Body of pancreas (tissue), 4 donors: ENCODE results near the gene FAM25A. TPM values are rescaled to one million over a fixed set of nuclear protein-coding genes. Genes with fewer than 3 reads are reported as not detected.
A peak's percentile ranks its signal among the peaks of the same experiment; 100 is the strongest.
"Not testable (repeated sequence)": the region's sequence is repeated elsewhere in the genome, so short reads cannot be mapped to it uniquely, and the experiment has no call there.

ENCODE experiments used
- ATAC-seq: fragments of 150-250 bp; one replicate; pipeline ENCODE4 v1.9.1; 2016
- DNase-seq, 4 donors: peaks; one replicate each; pipeline ENCODE4 v3.0.0-alpha.2; 2019
- H3K27ac ChIP-seq, 4 donors: fragments of 200-600 bp; sonication (generic); 1 replicate in 3 of 4; 2 replicates in 1 of 4; pipeline versions ENCODE4 v1.5.1 to v1.6.1; 2016 to 2019; ENCODE audit warnings: mild to moderate bottlenecking in 1 of 4, mixed read lengths in 1 of 4, moderate library complexity in 1 of 4
- H3K27me3 ChIP-seq, 2 donors: fragments of 200-600 bp; sonication (generic); one replicate each; pipeline ENCODE4 v1.6.0; 2016; ENCODE audit warnings: mild to moderate bottlenecking in 1 of 2
- H3K36me3 ChIP-seq, 2 donors: fragments of 200-600 bp; sonication (generic); replicated peaks in 1 of 2; 2 replicates each; pipeline ENCODE4 v1.5.1; 2016; ENCODE audit warnings: low read depth in 2 of 2; ENCODE audit not compliant: insufficient read depth in 1 of 2
- H3K4me1 ChIP-seq: fragments of 200-600 bp; sonication (generic); one replicate; pipeline ENCODE4 v1.6.0; 2016
- H3K4me3 ChIP-seq, 2 donors: fragments of 200-600 bp; sonication (generic); 1 replicate in 1 of 2; 2 replicates in 1 of 2; pipeline ENCODE4 v1.5.1; 2016 to 2019
- H3K9me3 ChIP-seq, 3 donors: fragments of 200-600 bp; sonication (generic); 1 replicate in 2 of 3; 2 replicates in 1 of 3; pipeline ENCODE4 v1.5.1; 2016
- POLR2A ChIP-seq, 3 donors: fragments of 450-650 bp; IDR thresholded peaks; one replicate each; pipeline ENCODE4 v1.6.1; 2016; ENCODE audit warnings: antibody characterized with exemption in 3 of 3, mild to moderate bottlenecking in 2 of 3
- WGBS, 2 donors: methylation state at CpG; one replicate each; pipeline ENCODE4 v1.1.5; 2017; 5-methylcytosine and 5-hydroxymethylcytosine counted together
- intact Hi-C: fragments of 100-400 bp; cut with DNase I; formaldehyde crosslinking; loops from one replicate; pipeline ENCODE4 v1.15.1; 2023
- total RNA-seq, 2 donors: library from RNA; depleted of rRNA; stranded (reverse); fragments of >200 nt; gene quantifications; one replicate each; pipeline ENCODE4 v1.1.0, GENCODE V29; 2016
- TF ChIP-seq, protein P1 (sequence below), 7 experiments: fragments of 450-650 bp in 4 of 7; fragments of 200-600 bp in 3 of 7; sonication (generic) in 3 of 7; IDR thresholded peaks; one replicate each; pipeline ENCODE4 v1.5.1; 2016 to 2019; ENCODE audit warnings: antibody characterized with exemption in 7 of 7

Gene FAM25A
- total RNA-seq, 2 donors from 2014 or later: not detected

DNA sequence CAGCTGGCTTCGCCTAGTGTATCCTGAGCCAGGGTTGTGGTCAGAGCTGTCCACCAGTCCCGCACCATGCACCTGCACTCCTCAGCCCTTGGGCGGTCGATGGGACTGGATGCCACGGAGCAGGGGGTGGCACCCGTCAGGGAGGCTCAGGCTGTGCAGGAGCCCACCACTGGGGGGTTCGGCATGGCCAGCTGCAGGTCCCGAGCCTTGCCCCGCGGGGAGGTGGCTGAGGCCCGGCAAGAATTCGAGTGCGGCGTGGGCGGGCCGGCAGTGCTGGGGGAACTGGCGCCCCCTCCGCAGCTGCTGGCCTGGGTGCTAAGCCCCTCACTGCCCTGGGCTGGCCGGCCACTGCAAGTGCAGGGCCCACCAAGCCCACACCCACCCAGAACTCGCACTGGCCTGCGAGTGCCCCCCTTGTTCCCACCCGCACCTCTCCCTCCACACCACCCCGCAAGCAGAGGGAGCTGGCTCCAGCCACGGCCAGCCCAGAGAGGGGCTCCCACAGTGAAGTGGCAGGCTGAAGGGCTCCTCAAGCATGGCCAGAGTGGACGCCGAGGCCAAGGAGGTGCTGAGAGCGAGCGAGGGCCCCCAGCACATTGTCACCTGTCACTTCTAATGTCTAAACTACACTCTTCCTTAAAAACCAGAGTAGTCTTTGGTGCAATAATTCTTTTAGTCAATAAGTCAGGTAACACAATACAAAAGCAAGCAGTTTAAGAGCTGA, 11.0 kb downstream of the FAM25A start:
- H3K27me3 ChIP-seq: no peaks in the 10 kb centered on the region
- no peaks in the 10 kb centered on the region for H3K4me1 ChIP-seq
- H3K4me3 ChIP-seq: no peak overlapping the region
- no peaks in the 10 kb centered on the region for H3K36me3 ChIP-seq
- intact Hi-C loops: no loop called here
- TF ChIP-seq, protein P1, sequence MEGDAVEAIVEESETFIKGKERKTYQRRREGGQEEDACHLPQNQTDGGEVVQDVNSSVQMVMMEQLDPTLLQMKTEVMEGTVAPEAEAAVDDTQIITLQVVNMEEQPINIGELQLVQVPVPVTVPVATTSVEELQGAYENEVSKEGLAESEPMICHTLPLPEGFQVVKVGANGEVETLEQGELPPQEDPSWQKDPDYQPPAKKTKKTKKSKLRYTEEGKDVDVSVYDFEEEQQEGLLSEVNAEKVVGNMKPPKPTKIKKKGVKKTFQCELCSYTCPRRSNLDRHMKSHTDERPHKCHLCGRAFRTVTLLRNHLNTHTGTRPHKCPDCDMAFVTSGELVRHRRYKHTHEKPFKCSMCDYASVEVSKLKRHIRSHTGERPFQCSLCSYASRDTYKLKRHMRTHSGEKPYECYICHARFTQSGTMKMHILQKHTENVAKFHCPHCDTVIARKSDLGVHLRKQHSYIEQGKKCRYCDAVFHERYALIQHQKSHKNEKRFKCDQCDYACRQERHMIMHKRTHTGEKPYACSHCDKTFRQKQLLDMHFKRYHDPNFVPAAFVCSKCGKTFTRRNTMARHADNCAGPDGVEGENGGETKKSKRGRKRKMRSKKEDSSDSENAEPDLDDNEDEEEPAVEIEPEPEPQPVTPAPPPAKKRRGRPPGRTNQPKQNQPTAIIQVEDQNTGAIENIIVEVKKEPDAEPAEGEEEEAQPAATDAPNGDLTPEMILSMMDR (IDR thresholded peaks at IDR 0.05): no peak
- no peak for TF ChIP-seq POLR2A (IDR thresholded peaks at IDR 0.05)
- DNase-seq (no peak), ATAC-seq (no peak)
- H3K27ac ChIP-seq: no peak overlapping the region
- H3K9me3 ChIP-seq: no peaks in the 10 kb centered on the region
- 88 to 95% methylated on average over 5 to 28 of the region's 28 CpGs for WGBS, 2 donors

DNA sequence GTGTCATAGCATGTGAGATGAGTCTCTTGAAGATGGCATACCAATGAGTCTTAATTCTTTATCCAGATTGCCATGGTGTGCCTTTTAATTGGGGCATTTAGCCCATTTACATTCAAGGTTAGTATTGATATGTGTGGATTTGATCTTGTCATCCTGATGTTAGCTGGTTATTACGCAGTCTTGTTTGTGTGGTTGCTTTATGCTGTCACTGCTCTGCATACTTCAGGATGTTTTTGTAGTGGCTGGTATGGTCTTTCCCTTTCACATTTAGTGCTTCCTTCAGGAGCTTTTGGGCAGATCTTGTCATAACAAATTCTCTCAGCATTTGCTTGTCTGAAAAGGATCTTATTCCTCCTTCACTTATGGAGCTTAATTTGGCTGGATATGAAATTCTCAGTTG, 16.5 kb downstream of the FAM25A start:
- no peak overlapping the region for H3K27ac ChIP-seq
- no peaks in the 10 kb centered on the region for H3K4me1 ChIP-seq
- no peaks in the 10 kb centered on the region for H3K27me3 ChIP-seq
- ATAC-seq (no peak), DNase-seq (no peak)
- intact Hi-C loops: no loop called here
- TF ChIP-seq, protein P1 (IDR thresholded peaks at IDR 0.05): no peak
- TF ChIP-seq POLR2A (IDR thresholded peaks at IDR 0.05): no peak
- no peak overlapping the region for H3K4me3 ChIP-seq
- H3K36me3 ChIP-seq: no peaks in the 10 kb centered on the region
- WGBS, 2 donors: 96 to 100% methylated on average over 1 of the region's 1 CpG
- no peaks in the 10 kb centered on the region for H3K9me3 ChIP-seq

DNA sequence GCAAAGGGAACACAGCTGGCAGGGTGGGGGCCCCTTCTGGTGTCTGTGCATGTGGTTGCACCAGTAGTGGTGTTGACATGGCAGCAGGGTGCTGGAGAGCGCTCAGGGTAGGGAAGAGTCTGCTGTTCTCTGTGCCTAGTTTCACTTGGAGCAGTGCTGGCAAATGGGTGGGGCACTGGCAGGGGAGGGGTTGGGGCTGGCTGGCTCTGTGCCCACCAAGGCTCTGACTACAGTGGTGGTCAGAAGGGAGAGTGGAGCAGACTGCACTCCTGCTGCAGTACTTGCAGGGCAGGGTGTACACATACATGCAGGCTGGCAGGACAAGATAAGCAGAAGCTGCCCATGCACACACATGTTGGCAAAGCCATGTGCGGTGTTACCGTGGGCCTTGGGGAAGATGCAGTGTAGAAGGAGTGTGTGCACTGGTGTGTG, 18.2 kb downstream of the FAM25A start:
- Histone ChIP-seq H3K9me3 (no peaks in the 10 kb centered on the region), H3K4me1 (no peaks in the 10 kb centered on the region), H3K4me3 (no peak overlapping the region), H3K27me3 (no peaks in the 10 kb centered on the region), H3K36me3 (no peaks in the 10 kb centered on the region), H3K27ac (no peak overlapping the region)
- intact Hi-C loops: no loop called here
- WGBS, 2 donors: 89% methylated on average over 3 of the region's 3 CpGs; no CpG with 5 or more reads in 1 of the 2 donors
- TF ChIP-seq, protein P1 (IDR thresholded peaks at IDR 0.05): no peak
- TF ChIP-seq POLR2A (IDR thresholded peaks at IDR 0.05): no peak
- ATAC-seq: no peak
- DNase-seq: peak in 1 of 4 donors; percentile 10

DNA sequence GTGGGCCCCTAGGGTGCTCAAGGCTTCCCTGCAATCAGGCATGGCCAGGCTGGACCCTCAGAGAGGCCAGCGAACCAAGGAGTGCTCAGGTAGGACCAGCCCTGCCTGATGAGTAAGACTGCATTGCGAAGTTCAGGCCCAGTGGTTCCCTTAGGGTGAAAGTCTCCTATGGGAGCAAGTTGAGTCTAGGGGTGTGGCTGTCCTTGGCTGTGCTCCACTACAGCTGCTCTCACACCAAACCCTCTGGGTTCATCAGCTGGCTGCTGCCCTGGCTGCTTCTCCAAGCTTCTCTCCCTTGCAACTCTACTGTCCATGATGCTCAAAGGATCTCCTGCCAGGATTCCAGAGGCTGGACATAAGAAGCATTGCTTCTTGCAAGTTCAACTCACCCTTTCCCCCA, 18.7 kb downstream of the FAM25A start:
- WGBS, 2 donors: 93 to 100% methylated on average over 2 of the region's 2 CpGs
- no peak for DNase-seq
- no peaks in the 10 kb centered on the region for H3K27me3 ChIP-seq
- H3K4me1 ChIP-seq: no peaks in the 10 kb centered on the region
- no peak for ATAC-seq
- H3K9me3 ChIP-seq: no peaks in the 10 kb centered on the region
- intact Hi-C loops: no loop called here
- no peaks in the 10 kb centered on the region for H3K36me3 ChIP-seq
- H3K27ac ChIP-seq: no peak overlapping the region
- TF ChIP-seq, protein P1 (IDR thresholded peaks at IDR 0.05): no peak
- no peak for TF ChIP-seq POLR2A (IDR thresholded peaks at IDR 0.05)
- no peak overlapping the region for H3K4me3 ChIP-seq

DNA sequence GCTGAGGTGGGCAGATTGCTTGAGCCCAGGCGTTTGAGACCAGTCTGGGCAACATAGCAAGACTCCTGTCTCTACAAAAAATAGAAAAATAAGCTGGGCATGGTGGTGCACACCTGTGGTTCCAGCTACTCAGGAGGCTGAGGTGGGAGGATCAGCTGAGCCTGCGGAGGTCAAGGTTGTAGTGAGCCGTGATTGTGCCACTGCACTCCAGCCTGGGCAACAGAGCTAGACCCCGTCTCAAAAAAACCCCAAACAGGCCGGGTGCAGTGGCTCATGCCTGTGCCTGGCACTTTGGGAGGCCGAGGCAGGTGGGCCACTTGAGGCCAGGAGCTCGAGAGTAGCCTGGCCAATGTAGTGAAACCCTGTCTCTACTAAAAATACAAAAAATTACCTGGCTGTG, 23.5 kb downstream of the FAM25A start:
- peaks cover 7 to 12% of the 10 kb centered on the region in 2 donors for H3K36me3 ChIP-seq
- intact Hi-C loops, ATAC-seq, H3K27ac ChIP-seq, H3K4me3 ChIP-seq, H3K9me3 ChIP-seq, H3K27me3 ChIP-seq, DNase-seq, H3K4me1 ChIP-seq: not testable (repeated sequence)
- 96 to 99% methylated on average over 7 of the region's 7 CpGs for WGBS, 2 donors
